ENCODE results near the gene DHX57.

Gene DHX57

GRCh38 chr2:38862476-38862875 is 13.3 kb downstream of the DHX57 start:
- Histone ChIP-seq H3K36me3 (ENCODE audit: low read length) (peaks cover 13% of the 10 kb centered on the region; the same call in 1 of the 2 replicates), H3K79me2 (ENCODE audit: insufficient read depth, low read length) (no peaks in the 10 kb centered on the region), H3F3A (ENCODE audit: insufficient read depth) (no peaks in the 10 kb centered on the region), H4K20me1 (ENCODE audit: low read depth, low read length) (no peaks in the 10 kb centered on the region), H2AFZ (ENCODE audit: low read depth, low read length, severe bottlenecking) (no peak overlapping the region), H3K9me2 (replicated peaks; ENCODE audit: insufficient read depth, low read length) (no peaks in the 10 kb centered on the region), H3K4me3 (ENCODE audit: insufficient read depth, low read length, poor library complexity, severe bottlenecking) (no peak overlapping the region), H3K27ac (ENCODE audit: low read depth, low read length) (no peak overlapping the region), H3K9ac (ENCODE audit: low read length) (no peak overlapping the region), H3K27me3 (ENCODE audit: low read length) (no peaks in the 10 kb centered on the region), H3K9me3 (ENCODE audit: insufficient read depth, low read length) (no peaks in the 10 kb centered on the region), H3K4me2 (ENCODE audit: low read depth, low read length, poor library complexity, severe bottlenecking) (no peak overlapping the region)
- TF ChIP-seq CTCF (IDR thresholded peaks at IDR 0.05; ENCODE audit: insufficient read depth, low read length, poor library complexity, severe bottlenecking): no peak
- no peak for TF ChIP-seq EZH2phosphoT487 (conservative IDR thresholded peaks at IDR 0.05; ENCODE audit: low read length)

GRCh38 chr2:38856165-38856564 is 19.6 kb downstream of the DHX57 start:
- peaks cover 13% of the 10 kb centered on the region; the same call in 1 of the 2 replicates for H3K36me3 ChIP-seq (ENCODE audit: low read length)
- no peaks in the 10 kb centered on the region for H3F3A ChIP-seq (ENCODE audit: insufficient read depth)

GRCh38 chr2:38850045-38850444 is 25.7 kb downstream of the DHX57 start:
- Histone ChIP-seq H3K36me3 (ENCODE audit: low read length) (peaks cover 5% of the 10 kb centered on the region; the same call in 1 of the 2 replicates), H3K4me2 (ENCODE audit: low read depth, low read length, poor library complexity, severe bottlenecking) (no peak overlapping the region), H4K20me1 (ENCODE audit: low read depth, low read length) (no peaks in the 10 kb centered on the region)

More at GRCh38 chr2:38856165-38856564, 19.6 kb downstream of the DHX57 start:
- H3K9me3 ChIP-seq (ENCODE audit: insufficient read depth, low read length): no peaks in the 10 kb centered on the region
- no peak overlapping the region for H3K9ac ChIP-seq (ENCODE audit: low read length)
- H3K27ac ChIP-seq (ENCODE audit: low read depth, low read length): no peak overlapping the region
- H2AFZ ChIP-seq (ENCODE audit: low read depth, low read length, severe bottlenecking): no peak overlapping the region
- no peak overlapping the region for H3K4me2 ChIP-seq (ENCODE audit: low read depth, low read length, poor library complexity, severe bottlenecking)
- no peaks in the 10 kb centered on the region for H4K20me1 ChIP-seq (ENCODE audit: low read depth, low read length)
- no peaks in the 10 kb centered on the region for H3K79me2 ChIP-seq (ENCODE audit: insufficient read depth, low read length)
- no peaks in the 10 kb centered on the region for H3K9me2 ChIP-seq (replicated peaks; ENCODE audit: insufficient read depth, low read length)
- H3K27me3 ChIP-seq (ENCODE audit: low read length): no peaks in the 10 kb centered on the region
- no peak overlapping the region for H3K4me3 ChIP-seq (ENCODE audit: insufficient read depth, low read length, poor library complexity, severe bottlenecking)
- TF ChIP-seq CTCF (IDR thresholded peaks at IDR 0.05; ENCODE audit: insufficient read depth, low read length, poor library complexity, severe bottlenecking) (no peak), EZH2phosphoT487 (conservative IDR thresholded peaks at IDR 0.05; ENCODE audit: low read length) (no peak)

More at GRCh38 chr2:38850045-38850444, 25.7 kb downstream of the DHX57 start:
- Histone ChIP-seq H3K9ac (ENCODE audit: low read length) (no peak overlapping the region), H3K4me3 (ENCODE audit: insufficient read depth, low read length, poor library complexity, severe bottlenecking) (no peak overlapping the region), H2AFZ (ENCODE audit: low read depth, low read length, severe bottlenecking) (no peak overlapping the region), H3K9me3 (ENCODE audit: insufficient read depth, low read length) (no peaks in the 10 kb centered on the region), H3F3A (ENCODE audit: insufficient read depth) (no peaks in the 10 kb centered on the region), H3K79me2 (ENCODE audit: insufficient read depth, low read length) (no peaks in the 10 kb centered on the region), H3K9me2 (replicated peaks; ENCODE audit: insufficient read depth, low read length) (no peaks in the 10 kb centered on the region), H3K27ac (ENCODE audit: low read depth, low read length) (no peak overlapping the region), H3K27me3 (ENCODE audit: low read length) (no peaks in the 10 kb centered on the region)
- TF ChIP-seq EZH2phosphoT487 (conservative IDR thresholded peaks at IDR 0.05; ENCODE audit: low read length): no peak
- TF ChIP-seq CTCF (IDR thresholded peaks at IDR 0.05; ENCODE audit: insufficient read depth, low read length, poor library complexity, severe bottlenecking): no peak
